ENCODE results near the gene HDAC7.

HDAC7 gene

DNA sequence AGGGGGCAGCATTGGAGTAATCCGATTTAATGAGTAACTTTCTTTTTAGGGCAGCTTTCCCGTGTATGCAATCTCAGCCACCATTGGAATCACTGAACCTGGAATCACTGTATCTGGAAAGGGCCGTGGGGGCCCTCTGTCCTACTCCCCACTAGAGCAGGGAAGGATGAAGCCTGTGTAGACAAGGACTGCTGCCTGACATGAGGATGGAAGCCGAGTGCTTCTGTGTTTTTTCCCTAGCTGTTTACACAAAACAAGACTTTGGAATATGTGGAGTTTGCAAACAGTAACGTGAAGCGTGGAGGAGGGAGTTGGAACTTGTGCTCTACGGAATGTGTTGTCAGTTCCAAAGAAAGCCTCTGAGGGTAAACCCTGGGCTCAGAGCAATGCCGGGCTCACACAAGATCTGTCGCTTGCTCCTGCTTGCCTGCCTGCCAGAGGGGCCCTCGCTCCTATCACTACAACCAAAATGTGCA, 32.4 kb upstream of the HDAC7 start:
- POLR2A ChIA-PET: no interaction called here
- CTCF ChIA-PET: interaction anchor here (0.8 to 28.0 kb wide), 7 partner anchors 10 to 124 kb away, joined by 3 to 1054 read pairs (median 6); partner anchors contain the start of genes ENDOU and VDR
- no peak for DNase-seq (ENCODE audit: low read depth, low spot score)
- TF ChIP-seq, protein P1, sequence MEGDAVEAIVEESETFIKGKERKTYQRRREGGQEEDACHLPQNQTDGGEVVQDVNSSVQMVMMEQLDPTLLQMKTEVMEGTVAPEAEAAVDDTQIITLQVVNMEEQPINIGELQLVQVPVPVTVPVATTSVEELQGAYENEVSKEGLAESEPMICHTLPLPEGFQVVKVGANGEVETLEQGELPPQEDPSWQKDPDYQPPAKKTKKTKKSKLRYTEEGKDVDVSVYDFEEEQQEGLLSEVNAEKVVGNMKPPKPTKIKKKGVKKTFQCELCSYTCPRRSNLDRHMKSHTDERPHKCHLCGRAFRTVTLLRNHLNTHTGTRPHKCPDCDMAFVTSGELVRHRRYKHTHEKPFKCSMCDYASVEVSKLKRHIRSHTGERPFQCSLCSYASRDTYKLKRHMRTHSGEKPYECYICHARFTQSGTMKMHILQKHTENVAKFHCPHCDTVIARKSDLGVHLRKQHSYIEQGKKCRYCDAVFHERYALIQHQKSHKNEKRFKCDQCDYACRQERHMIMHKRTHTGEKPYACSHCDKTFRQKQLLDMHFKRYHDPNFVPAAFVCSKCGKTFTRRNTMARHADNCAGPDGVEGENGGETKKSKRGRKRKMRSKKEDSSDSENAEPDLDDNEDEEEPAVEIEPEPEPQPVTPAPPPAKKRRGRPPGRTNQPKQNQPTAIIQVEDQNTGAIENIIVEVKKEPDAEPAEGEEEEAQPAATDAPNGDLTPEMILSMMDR (IDR thresholded peaks at IDR 0.05; ENCODE audit: insufficient read depth, low read length, missing control alignments): no peak
- H3K4me3 ChIP-seq (ENCODE audit: low read depth, low read length): no peak overlapping the region

DNA sequence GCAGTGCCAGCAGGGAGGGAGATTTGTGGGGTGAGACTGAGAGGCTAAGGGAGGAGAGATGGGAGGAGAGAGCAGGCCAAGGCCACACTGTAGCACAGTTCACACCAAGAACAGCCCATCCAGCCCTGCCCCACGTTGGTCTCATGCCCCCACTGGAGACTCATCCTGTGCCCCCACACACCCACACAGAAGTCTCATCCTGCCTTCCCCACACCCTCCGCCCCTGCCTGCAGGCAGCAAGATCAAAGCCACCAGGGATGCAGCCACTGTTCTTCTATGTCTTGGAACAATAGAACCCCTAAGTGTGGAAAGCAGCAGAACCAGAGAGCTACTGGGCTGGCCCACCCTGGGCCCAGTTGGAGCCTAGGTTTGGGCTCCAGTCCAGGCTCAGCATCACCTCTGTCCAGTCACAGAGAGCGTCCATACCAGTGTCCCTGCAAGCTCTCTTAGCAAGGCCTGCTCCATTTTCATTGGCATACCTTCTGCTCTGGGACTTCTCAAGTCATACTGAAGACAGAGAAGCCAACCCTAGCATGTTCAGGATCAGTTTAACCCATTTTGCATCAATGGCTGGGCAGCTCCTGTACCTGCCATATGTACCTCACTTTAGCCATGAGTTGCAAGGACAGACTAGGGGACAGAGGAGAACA, 31.7 kb upstream of the HDAC7 start:
- ChIA-PET CTCF (interaction anchor here (1.0 to 28.0 kb wide), 6 partner anchors 11 to 123 kb away, joined by 3 to 1054 read pairs (median 6); partner anchors contain the start of genes ENDOU and VDR), POLR2A (no interaction called here)
- H3K4me3 ChIP-seq (ENCODE audit: low read depth, low read length): no peak overlapping the region
- TF ChIP-seq, protein P1 (IDR thresholded peaks at IDR 0.05; ENCODE audit: insufficient read depth, low read length, missing control alignments): no peak
- no peak for DNase-seq (ENCODE audit: low read depth, low spot score)

DNA sequence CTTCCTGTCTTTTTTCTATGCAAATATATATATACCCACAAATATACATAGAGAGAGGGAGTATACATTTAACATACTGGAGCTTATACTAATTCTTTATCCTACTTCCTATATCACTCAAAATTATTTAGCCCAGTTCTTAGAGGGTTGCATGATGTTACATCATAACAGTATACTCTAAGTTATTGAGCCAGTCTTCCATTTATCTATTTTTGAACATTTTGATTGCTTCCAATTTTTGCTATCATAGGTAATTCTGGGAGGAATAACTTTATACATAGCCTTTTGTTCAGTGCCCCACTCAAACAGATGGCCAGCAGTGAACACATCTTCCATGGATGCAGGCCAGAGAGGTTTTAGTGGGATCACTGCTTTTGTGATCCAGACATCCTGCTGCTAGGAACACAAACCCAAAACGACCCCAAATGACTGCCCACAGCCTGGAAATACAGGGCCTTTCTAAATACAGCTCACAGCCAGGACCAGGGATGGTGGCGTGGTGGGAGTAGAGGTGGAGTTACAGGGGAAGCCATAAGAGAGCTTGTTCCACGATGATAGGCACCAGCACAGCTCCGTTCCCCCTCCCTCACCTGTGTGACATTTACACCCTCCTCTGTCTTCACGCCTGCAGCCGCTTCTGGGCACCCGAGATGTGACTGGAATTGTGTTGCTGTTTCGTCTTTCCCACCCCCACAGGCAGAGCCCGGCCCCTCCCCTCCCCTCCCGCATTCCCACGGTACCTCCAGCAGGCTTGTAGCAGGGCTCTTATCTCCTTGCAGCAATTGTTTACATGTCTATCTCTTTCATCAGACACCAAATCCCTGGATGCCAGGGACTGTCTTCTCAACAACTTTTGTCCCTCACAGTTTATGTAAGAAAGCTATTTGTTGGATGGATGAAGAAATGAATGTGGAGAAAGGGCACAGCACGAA, 30.7 kb upstream of the HDAC7 start:
- no peak for DNase-seq (ENCODE audit: low read depth, low spot score)
- POLR2A ChIA-PET: interaction anchor here (0.7 kb wide), 1 partner anchor 11 kb away, joined by 3 read pairs; no protein-coding TSS in a partner anchor
- TF ChIP-seq, protein P1 (IDR thresholded peaks at IDR 0.05; ENCODE audit: insufficient read depth, low read length, missing control alignments): no peak
- H3K4me3 ChIP-seq (ENCODE audit: low read depth, low read length): no peak overlapping the region
- CTCF ChIA-PET: interaction anchor here (0.7 to 28.0 kb wide), 7 partner anchors 11 to 122 kb away, joined by 3 to 1054 read pairs (median 4); partner anchors contain the start of genes ENDOU and TMEM106C

DNA sequence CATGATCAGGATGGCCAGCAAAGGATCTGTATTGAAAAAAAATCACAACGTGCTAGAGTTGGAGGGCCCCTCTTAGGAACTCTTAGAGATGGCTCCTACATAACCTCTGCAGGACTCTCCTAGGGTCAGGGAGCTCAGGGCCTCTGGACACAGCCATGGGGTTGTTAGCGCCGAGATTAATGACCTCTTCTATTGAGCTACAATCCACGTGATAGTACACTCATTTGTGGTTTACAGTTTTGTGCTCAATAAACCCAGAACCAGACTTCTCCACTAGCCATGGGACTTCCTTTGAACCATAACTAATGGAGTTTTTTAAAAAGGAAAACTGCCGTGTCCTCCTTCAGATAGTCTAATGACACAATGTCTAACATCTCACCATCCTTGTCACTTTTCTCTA, 29.6 kb upstream of the HDAC7 start:
- no peak for DNase-seq (ENCODE audit: low read depth, low spot score)
- no peak overlapping the region for H3K4me3 ChIP-seq (ENCODE audit: low read depth, low read length)
- POLR2A ChIA-PET: no interaction called here
- CTCF ChIA-PET: interaction anchor here (0.6 to 28.0 kb wide), 5 partner anchors 11 to 121 kb away, joined by 3 to 1054 read pairs (median 4); partner anchors contain the start of gene ENDOU
- TF ChIP-seq, protein P1 (IDR thresholded peaks at IDR 0.05; ENCODE audit: insufficient read depth, low read length, missing control alignments): no peak

DNA sequence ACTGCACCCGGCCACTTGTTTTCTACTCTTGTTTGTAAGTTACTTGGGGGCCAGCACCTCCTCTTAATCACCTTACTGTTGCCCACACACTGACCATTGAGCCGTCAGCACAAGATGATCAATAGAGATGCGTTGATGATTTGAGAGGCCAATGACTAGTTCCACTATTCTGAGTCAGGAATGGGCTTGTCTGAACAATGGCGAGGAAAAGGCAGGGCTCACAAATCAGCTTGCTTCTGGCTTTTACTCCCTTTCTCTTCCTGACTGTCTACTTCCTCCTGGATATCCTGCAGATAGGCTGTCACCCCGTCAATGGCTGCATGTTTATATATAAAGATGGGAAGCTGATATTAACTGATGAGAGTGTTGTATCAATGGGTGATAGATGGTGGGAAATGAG, 29.1 kb upstream of the HDAC7 start:
- DNase-seq (ENCODE audit: low read depth, low spot score): no peak
- POLR2A ChIA-PET: no interaction called here
- no peak overlapping the region for H3K4me3 ChIP-seq (ENCODE audit: low read depth, low read length)
- CTCF ChIA-PET: interaction anchor here (0.6 to 28.0 kb wide), 5 partner anchors 10 to 120 kb away, joined by 3 to 1054 read pairs (median 4); partner anchors contain the start of gene ENDOU
- TF ChIP-seq, protein P1 (IDR thresholded peaks at IDR 0.05; ENCODE audit: insufficient read depth, low read length, missing control alignments): no peak
